GM19099 (cell line): ENCODE measurements around the gene NAP1L3.

ENCODE experiments used
- POLR2A ChIP-seq: IDR thresholded peaks from 3 replicates; pipeline ENCODE4 v1.6.1; 2011; ENCODE audit warnings: low read depth; ENCODE audit not compliant: insufficient read length; ENCODE audit errors: extremely low read depth

Gene NAP1L3, protein sequence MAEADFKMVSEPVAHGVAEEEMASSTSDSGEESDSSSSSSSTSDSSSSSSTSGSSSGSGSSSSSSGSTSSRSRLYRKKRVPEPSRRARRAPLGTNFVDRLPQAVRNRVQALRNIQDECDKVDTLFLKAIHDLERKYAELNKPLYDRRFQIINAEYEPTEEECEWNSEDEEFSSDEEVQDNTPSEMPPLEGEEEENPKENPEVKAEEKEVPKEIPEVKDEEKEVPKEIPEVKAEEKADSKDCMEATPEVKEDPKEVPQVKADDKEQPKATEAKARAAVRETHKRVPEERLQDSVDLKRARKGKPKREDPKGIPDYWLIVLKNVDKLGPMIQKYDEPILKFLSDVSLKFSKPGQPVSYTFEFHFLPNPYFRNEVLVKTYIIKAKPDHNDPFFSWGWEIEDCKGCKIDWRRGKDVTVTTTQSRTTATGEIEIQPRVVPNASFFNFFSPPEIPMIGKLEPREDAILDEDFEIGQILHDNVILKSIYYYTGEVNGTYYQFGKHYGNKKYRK

GRCh38 chrX:93673056-93673868 is at the start of gene NAP1L3:
Gene NAP1L3 (minus strand): TSS chrX:93673578. CDS start chrX:93673304, 274 bp downstream.
- no peak for TF ChIP-seq POLR2A

DNA sequence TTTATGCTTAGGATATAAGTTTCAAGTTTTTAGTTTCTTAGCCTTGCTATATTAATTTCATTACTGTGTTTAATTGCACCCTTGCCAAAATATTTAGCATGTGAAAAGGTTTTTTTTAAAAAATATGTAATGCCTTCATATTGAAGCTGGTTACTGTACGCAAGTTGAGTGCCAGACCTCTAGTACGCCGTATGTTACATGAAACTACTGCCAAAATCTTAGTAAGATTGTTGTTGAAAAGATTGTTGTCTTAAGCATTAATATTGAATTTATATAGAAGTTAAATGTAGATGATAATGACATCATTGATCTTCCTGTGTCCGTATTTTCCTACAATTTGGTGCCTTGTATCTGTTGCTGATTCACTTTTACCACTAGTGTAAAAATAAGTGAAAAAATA is 37.7 kb upstream of the NAP1L3 start:
- no peak for TF ChIP-seq POLR2A

DNA sequence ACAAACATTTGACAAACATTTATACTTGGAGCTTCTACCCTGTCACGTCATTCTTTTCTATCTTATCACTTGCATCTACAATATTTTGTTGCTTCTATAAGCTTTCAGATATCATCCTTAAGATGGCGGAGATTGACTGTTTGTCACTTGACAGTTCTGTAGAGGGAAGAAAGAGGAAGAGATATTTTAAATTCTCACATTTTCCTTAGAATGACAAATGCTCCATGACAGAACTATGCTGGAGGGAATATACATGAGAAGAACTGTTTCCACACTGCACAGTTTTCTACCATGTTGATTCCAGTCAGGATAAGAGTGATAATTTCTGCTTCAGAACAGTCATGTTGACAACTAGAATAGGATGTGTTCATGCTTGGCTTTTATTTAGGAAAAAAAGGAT is 30.3 kb upstream of the NAP1L3 start:
- no peak for TF ChIP-seq POLR2A

GRCh38 chrX:93695981-93696380 is 22.6 kb upstream of the NAP1L3 start:
- TF ChIP-seq POLR2A = no peak

DNA sequence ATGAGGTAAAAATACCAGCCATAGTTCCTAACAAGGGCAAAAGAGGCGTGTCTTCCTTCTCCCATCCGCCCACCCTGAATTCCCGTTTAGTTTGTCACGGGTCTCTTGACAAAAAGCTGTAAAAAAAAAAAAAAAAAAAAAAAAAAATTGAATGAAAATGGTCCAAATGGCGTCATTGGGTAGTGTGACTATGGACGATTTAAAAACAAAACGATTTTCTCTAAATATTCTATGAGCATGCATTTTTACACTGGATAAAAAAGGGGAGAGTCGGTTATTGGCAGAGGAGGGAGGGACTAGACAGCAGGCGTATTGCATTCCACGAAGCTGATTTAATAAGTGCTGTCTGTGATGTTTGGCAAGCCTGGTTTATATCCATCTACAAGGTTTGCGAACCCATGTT is 492 bp upstream of the NAP1L3 start, which contains the start of gene FAM133A:
TSS of gene FAM133A (plus strand) at position 338 of the 403 bp plus-strand sequence. CDS start 35,214 bp downstream, outside the sequence.
- TF ChIP-seq POLR2A = no peak

DNA sequence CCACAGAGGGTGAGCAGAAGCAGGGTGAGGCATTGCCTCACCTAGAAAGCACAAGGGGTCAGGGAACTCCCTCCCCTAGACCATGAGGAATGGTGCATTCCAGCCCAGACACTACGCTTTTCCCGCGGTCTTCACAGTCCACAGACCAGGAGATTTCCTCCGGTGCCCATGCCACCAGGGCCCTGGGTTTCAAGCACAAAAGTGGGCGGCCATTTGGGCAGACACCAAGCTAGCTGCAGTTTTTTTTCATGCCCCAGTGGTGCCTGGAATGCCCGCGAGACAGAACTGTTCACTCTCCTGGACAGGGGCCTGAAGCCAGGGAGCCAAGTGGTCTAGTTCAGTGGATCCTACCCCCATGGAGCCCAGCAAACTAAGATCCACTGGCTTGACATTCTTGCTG is 12.8 kb downstream of the NAP1L3 start:
- no peak for TF ChIP-seq POLR2A

DNA sequence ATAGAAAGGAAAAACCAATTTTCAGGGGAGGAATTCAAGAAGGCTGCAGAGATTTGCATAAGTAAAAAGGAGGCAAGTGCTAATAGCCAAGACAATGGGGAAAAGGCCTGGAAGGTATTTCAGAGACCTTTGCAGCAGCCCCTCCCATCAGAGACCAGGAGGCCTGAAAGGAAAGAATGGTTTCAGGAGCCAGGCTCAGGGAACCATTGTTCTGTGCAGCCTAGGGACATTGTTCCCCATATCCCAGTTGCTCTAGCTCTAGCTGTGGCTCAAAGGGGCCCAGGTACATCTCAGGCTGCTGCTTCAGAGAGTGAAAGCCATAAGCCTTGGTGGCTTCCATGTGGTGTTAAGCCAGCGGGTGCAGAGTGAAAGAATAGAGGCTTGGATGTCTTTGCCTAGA is 24.0 kb downstream of the NAP1L3 start:
- TF ChIP-seq POLR2A = no peak

DNA sequence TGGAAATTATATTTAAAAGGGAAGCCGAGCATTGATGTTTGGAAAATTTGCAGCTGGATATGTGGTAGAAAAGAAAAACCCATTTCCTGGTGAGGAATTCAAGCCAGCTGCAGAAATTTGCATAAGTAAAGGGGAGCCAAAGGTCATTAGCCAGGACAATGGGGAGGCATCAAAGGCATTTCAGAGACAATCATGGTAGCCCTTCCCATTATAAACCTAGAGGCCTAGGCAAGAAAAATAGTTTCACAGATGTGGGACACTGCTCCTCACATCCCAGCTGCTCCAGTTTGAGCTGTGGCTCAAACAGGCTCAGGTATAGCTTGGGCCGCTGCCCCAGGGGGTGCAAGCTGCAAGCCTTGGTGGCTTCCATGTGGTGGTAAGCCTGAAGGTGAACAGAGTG is 35.8 kb downstream of the NAP1L3 start:
- TF ChIP-seq POLR2A = no peak
